ENCODE data around the gene FA2H.

DNA sequence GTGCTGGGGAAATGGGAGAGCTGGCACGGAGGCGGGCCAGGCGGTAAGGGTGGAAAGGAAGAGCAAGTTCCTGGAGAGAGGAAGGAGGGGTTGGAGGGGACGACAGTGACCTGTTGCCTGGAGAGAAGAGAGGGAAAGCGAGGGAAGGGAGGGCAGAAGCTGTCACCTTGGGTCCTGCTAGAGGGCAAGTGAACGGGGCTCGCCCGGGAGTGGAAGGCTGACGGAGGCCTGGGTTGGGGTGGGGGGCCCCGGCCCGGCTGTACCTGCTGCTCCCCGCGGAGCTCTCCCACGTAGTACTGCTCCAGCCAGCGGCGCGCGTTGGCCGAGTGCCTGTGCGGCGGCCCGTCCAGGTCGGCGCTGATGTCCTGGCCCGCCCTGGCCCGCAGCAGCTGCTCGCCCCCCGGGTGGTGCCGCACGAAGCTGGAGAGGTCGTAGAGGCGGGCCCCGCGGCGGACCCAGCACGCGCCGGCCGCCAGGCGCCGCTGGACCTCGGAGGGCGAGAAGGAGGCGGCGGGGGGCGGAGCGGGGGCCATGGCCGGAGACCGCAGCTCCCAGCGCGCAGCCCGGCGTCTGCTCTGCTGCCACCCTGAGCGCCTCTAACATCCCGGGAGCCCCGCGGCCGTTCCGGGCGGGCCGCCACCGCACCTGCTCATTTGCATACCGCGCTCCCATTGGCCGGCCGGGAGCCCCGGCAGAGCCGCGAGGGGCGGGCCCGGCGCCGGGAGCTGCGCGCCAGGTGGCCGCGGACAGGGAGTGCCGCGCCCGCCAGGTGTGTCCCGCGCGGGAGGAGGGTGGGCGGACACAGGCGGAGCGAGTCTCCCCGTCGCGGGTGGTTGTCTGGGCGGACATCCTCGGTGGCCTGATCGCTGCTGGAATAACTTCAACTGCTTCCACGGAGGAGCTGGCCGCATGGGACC, at the start of gene FA2H:
- TF ChIP-seq CTCF (conservative IDR thresholded peaks at IDR 0.05 in 1 of 2, IDR thresholded peaks at IDR 0.05 in 1 of 2; ENCODE audit: low read depth in 1 of 2, low read length in 2 of 2): peak in 1 of 2 donors; percentile 0
- TF ChIP-seq EZH2 (IDR thresholded peaks at IDR 0.05; ENCODE audit: low read length, missing control alignments): peak; percentile 90
